ENCODE data around the gene PTH2. TPM values are rescaled to one million over a fixed set of nuclear protein-coding genes. Genes with fewer than 3 reads are reported as not detected.
"Not testable (repeated sequence)": the region's sequence is repeated elsewhere in the genome, so short reads cannot be mapped to it uniquely, and the experiment has no call there.

The PTH2 gene
- total and polyA plus RNA-seq, 2 of the 8 experiments (the other 6 are each of a cell fraction or from before 2014, with no cell fraction given): not detected

GRCh38 chr19:49444100-49444700, 21.0 kb upstream of the PTH2 start:
- Histone ChIP-seq H3K23me2 (ENCODE audit: low read depth, low read length) (peaks cover 18% of the 10 kb centered on the region; the same call in 1 of the 2 replicates), H3K36me3 (ENCODE audit: control insufficient read depth in 2 of 4, insufficient read depth in 4 of 4, low read length in 3 of 4) (peaks cover 9 to 14% (median 12%) of the 10 kb centered on the region in 4 experiments; a peak in 6 of 8 replicates), H3K27me3 (replicated peaks in 1 of 4; ENCODE audit: control insufficient read depth in 3 of 4, extremely low read depth in 1 of 4, insufficient read depth in 3 of 4, low read length in 3 of 4) (peaks cover 14 to 19% (median 18%) of the 10 kb centered on the region in 4 experiments), H4K20me1 (replicated peaks in 1 of 2; ENCODE audit: control insufficient read depth in 1 of 2, insufficient read depth in 2 of 2, low read length in 2 of 2) (peaks cover 9 to 13% of the 10 kb centered on the region in 2 experiments), H3K4me1 (replicated peaks in 1 of 4; ENCODE audit: control insufficient read depth in 3 of 4, insufficient read depth in 4 of 4, low read length in 3 of 4) (peaks cover 0 to 14% (median 12%) of the 10 kb centered on the region in 4 experiments; a peak in 6 of 7 replicates), H3K4me2 (ENCODE audit: insufficient read depth in 1 of 2, low read depth in 2 of 2, low read length in 2 of 2) (peak overlapping the region; percentile 53 to 72; a peak in 2 of 4 replicates)
- not testable (repeated sequence) for H2AK5ac ChIP-seq (ENCODE audit: low read depth, low read length); H2BK15ac ChIP-seq (ENCODE audit: low read length); H3K14ac ChIP-seq (ENCODE audit: insufficient read length); H2BK5ac ChIP-seq (ENCODE audit: low read depth, low read length); H2AFZ ChIP-seq (ENCODE audit: low read length); H2BK20ac ChIP-seq (ENCODE audit: low read length); H3K4ac ChIP-seq (replicated peaks; ENCODE audit: insufficient read length, low read depth, low read length); H3K79me2 ChIP-seq (ENCODE audit: control insufficient read depth in 1 of 2, insufficient read depth in 2 of 2, low read length in 2 of 2); H3K9ac ChIP-seq (replicated peaks in 1 of 4; ENCODE audit: extremely low read depth in 1 of 4, low read depth in 3 of 4, low read length in 3 of 4); H4K5ac ChIP-seq (ENCODE audit: insufficient read length, low read depth, low read length); H2BK120ac ChIP-seq (replicated peaks; ENCODE audit: low read depth, low read length); FAIRE-seq; H3K9me3 ChIP-seq (ENCODE audit: insufficient read depth in 2 of 2, low read depth in 1 of 2, low read length in 1 of 2); H4K91ac ChIP-seq (replicated peaks; ENCODE audit: insufficient read length, low read length); H3K56ac ChIP-seq (replicated peaks; ENCODE audit: insufficient read length, low read depth, low read length); H3K79me1 ChIP-seq (ENCODE audit: low read depth, low read length); H3K23ac ChIP-seq (ENCODE audit: insufficient read length); H3K18ac ChIP-seq (ENCODE audit: extremely low read depth, low read length); H3K4me3 ChIP-seq (ENCODE audit: extremely low read depth in 1 of 4, insufficient read depth in 2 of 4, low read depth in 3 of 4, low read length in 4 of 4); H4K8ac ChIP-seq (ENCODE audit: extremely low read depth, insufficient read depth, low read length); H2BK12ac ChIP-seq (ENCODE audit: low read depth, low read length); H3K27ac ChIP-seq (ENCODE audit: low read depth, low read length); DNase-seq (ENCODE audit: low read depth in 1 of 2, low spot score in 2 of 2)
- WGBS, 2 experiments (ENCODE audit: extremely low coverage in 1 of 2, insufficient coverage in 1 of 2, insufficient read length in 1 of 2, insufficient replicate concordance in 2 of 2, low coverage in 1 of 2, low lambda C conversion rate in 2 of 2, missing lambda C conversion rate in 1 of 2): 76% methylated on average over 3 of the region's 5 CpGs; no CpG with 5 or more reads in 1 of the 2 experiments
- CTCF ChIA-PET (ENCODE audit: partially characterized antibody): interaction anchor here (0.6 to 7.9 kb wide), 12 partner anchors 10 to 584 kb away, joined by 3 to 88 read pairs (median 4); no protein-coding TSS in a partner anchor
- POLR2A ChIA-PET (ENCODE audit: partially characterized antibody): interaction anchor here (0.6 to 1.6 kb wide), 6 partner anchors 45 to 570 kb away, joined by 3 to 5 read pairs (median 3); no protein-coding TSS in a partner anchor
